ENCODE results near the gene MRPL58. TPM values are rescaled to one million over a fixed set of nuclear protein-coding genes. Genes with fewer than 3 reads are reported as not detected.
"Not testable (repeated sequence)": the region's sequence is repeated elsewhere in the genome, so short reads cannot be mapped to it uniquely, and the experiment has no call there.

The MRPL58 gene
- total RNA-seq, 1 donor from 2014 or later, result 20.9 TPM

- peak within 1 kb of the TSS; percentile 21 to 54 (median 23) for H3K9ac ChIP-seq (ENCODE audit: low read depth in 1 of 3, low read length in 3 of 3)
- peaks cover 4 to 9% (median 7%) of the 10 kb centered on the region in 3 donors for H3K4me1 ChIP-seq (ENCODE audit: control insufficient read depth in 3 of 3, insufficient read depth in 3 of 3, low read length in 3 of 3)
- peaks cover 21 to 38% (median 38%) of the 10 kb centered on the region in 3 donors for H3K27me3 ChIP-seq (ENCODE audit: control insufficient read depth in 3 of 3, insufficient read depth in 3 of 3, low read length in 3 of 3)
- H3K4me3 ChIP-seq (ENCODE audit: low read length in 3 of 3), result peak within 1 kb of the TSS; percentile 48 to 65 (median 52)
- H3K9me3 ChIP-seq (ENCODE audit: control insufficient read depth in 3 of 3, low read length in 3 of 3), result no peaks in the 10 kb centered on the region
- no peaks in the 10 kb centered on the region for H3K36me3 ChIP-seq (ENCODE audit: control insufficient read depth in 3 of 3, insufficient read depth in 3 of 3, low read length in 3 of 3)
- no peak within 1 kb of the TSS for H3K27ac ChIP-seq (ENCODE audit: low read depth, low read length)
Observed at GRCh38 chr17:74972107-74972972, 40.1 kb upstream of the MRPL58 start, which contains the start of gene HID1. Gene HID1, minus strand, starts transcription at chr17:74972759. Its CDS starts 103 bp downstream, at chr17:74972656.

- Histone ChIP-seq H3K4me1 (ENCODE audit: control insufficient read depth in 3 of 3, insufficient read depth in 3 of 3, low read length in 3 of 3) (peaks cover 4 to 9% (median 7%) of the 10 kb centered on the region in 3 donors), H3K9ac (ENCODE audit: low read depth in 1 of 3, low read length in 3 of 3) (no peak overlapping the region), H3K27ac (ENCODE audit: low read depth, low read length) (no peak overlapping the region), H3K36me3 (ENCODE audit: control insufficient read depth in 3 of 3, insufficient read depth in 3 of 3, low read length in 3 of 3) (no peaks in the 10 kb centered on the region), H3K4me3 (ENCODE audit: low read length in 3 of 3) (peak overlapping the region in 2 of 3 donors; percentile 45 to 48), H3K9me3 (ENCODE audit: control insufficient read depth in 3 of 3, low read length in 3 of 3) (no peaks in the 10 kb centered on the region), H3K27me3 (ENCODE audit: control insufficient read depth in 3 of 3, insufficient read depth in 3 of 3, low read length in 3 of 3) (peaks cover 21 to 41% (median 38%) of the 10 kb centered on the region in 3 donors)
Observed at GRCh38 chr17:74972973-74973328, 39.5 kb upstream of the MRPL58 start.

- peaks cover 2 to 9% (median 5%) of the 10 kb centered on the region in 3 donors for H3K4me1 ChIP-seq (ENCODE audit: control insufficient read depth in 3 of 3, insufficient read depth in 3 of 3, low read length in 3 of 3)
- peaks cover 17 to 35% (median 29%) of the 10 kb centered on the region in 3 donors for H3K27me3 ChIP-seq (ENCODE audit: control insufficient read depth in 3 of 3, insufficient read depth in 3 of 3, low read length in 3 of 3)
- no peaks in the 10 kb centered on the region for H3K9me3 ChIP-seq (ENCODE audit: control insufficient read depth in 3 of 3, low read length in 3 of 3)
- H3K9ac ChIP-seq (ENCODE audit: low read depth in 1 of 3, low read length in 3 of 3), result no peak overlapping the region
- no peaks in the 10 kb centered on the region for H3K36me3 ChIP-seq (ENCODE audit: control insufficient read depth in 3 of 3, insufficient read depth in 3 of 3, low read length in 3 of 3)
- H3K4me3 ChIP-seq (ENCODE audit: low read length in 3 of 3), result no peak overlapping the region
- no peak overlapping the region for H3K27ac ChIP-seq (ENCODE audit: low read depth, low read length)
Observed at GRCh38 chr17:74975943-74976342, 36.5 kb upstream of the MRPL58 start.

- Histone ChIP-seq H3K36me3 (ENCODE audit: control insufficient read depth in 3 of 3, insufficient read depth in 3 of 3, low read length in 3 of 3) (no peaks in the 10 kb centered on the region), H3K27ac (ENCODE audit: low read depth, low read length) (no peak overlapping the region), H3K9ac (ENCODE audit: low read depth in 1 of 3, low read length in 3 of 3) (no peak overlapping the region), H3K4me1 (ENCODE audit: control insufficient read depth in 3 of 3, insufficient read depth in 3 of 3, low read length in 3 of 3) (peaks cover 15 to 18% (median 17%) of the 10 kb centered on the region in 3 donors), H3K9me3 (ENCODE audit: control insufficient read depth in 3 of 3, low read length in 3 of 3) (no peaks in the 10 kb centered on the region), H3K27me3 (ENCODE audit: control insufficient read depth in 3 of 3, insufficient read depth in 3 of 3, low read length in 3 of 3) (peaks cover 8 to 41% (median 36%) of the 10 kb centered on the region in 3 donors), H3K4me3 (ENCODE audit: low read length in 3 of 3) (no peak overlapping the region)
Observed at GRCh38 chr17:74977802-74978201, 34.7 kb upstream of the MRPL58 start.

DNA sequence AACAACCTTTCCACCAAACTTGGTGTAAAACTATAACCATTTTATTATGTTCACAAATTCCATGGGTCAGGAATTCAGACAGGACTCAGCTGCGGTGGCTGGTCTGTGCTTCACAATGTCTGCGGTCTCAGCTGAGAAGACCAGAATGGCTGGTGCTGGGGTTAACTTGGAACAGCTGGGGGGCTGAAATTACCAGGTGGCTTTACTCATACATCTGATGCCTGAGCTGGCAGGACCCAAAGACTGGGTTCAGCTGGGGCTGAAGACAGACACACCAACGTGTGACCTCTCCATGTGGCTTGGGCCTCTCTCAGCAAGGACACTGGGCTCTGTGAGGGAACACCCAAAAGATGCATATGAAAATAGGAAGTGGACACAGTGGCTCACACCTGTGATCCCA is 34.2 kb upstream of the MRPL58 start:
- Histone ChIP-seq H3K4me3 (ENCODE audit: low read length in 3 of 3) (no peak overlapping the region), H3K9ac (ENCODE audit: low read depth in 1 of 3, low read length in 3 of 3) (no peak overlapping the region), H3K9me3 (ENCODE audit: control insufficient read depth in 3 of 3, low read length in 3 of 3) (no peaks in the 10 kb centered on the region), H3K27ac (ENCODE audit: low read depth, low read length) (no peak overlapping the region), H3K4me1 (ENCODE audit: control insufficient read depth in 3 of 3, insufficient read depth in 3 of 3, low read length in 3 of 3) (peaks cover 15 to 16% (median 15%) of the 10 kb centered on the region in 3 donors), H3K27me3 (ENCODE audit: control insufficient read depth in 3 of 3, insufficient read depth in 3 of 3, low read length in 3 of 3) (peaks cover 7 to 37% (median 32%) of the 10 kb centered on the region in 3 donors), H3K36me3 (ENCODE audit: control insufficient read depth in 3 of 3, insufficient read depth in 3 of 3, low read length in 3 of 3) (no peaks in the 10 kb centered on the region)

DNA sequence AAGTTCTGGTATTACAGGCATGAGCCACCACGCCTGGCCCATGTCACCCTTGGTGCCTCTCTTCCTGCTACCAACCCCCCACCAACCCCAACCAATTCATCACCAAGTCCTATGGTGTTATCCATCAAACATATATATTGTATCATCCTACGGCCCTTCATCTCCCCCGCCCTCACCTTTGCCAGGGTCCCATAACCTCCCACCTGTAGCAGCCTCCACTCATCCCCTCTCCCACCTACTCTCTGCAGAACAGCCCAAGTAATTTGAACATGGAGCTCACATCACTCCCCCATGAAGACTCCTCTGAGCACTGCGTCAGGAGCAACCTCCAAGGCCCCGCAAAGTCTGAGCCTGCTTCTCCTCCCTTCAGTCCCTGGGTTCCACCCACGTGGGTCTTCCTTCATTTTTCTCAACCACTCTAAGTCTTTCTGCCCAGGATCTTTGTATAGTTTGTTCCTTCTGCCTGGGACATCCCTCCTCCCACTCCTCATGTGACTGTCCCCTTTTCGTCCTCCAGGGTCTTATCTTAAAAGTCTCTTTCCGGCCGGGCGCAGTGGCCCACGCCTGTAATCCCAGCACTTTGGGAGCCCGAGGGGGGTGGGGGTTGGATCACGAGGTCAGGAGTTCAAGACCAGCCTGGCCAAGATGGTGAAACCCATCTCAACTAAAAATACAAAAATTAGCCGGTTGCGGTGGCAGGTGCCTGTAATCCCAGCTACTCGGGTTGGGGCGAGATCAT is 32.9 kb upstream of the MRPL58 start:
- no peak overlapping the region for H3K9ac ChIP-seq (ENCODE audit: low read depth in 1 of 3, low read length in 3 of 3)

GRCh38 chr17:74981318-74981978 is 31.0 kb upstream of the MRPL58 start:
- peak overlapping the region; percentile 65 to 81 (median 81) for H3K4me3 ChIP-seq (ENCODE audit: low read length in 3 of 3)
- peak overlapping the region; percentile 66 for H3K27ac ChIP-seq (ENCODE audit: low read depth, low read length)
- H3K9me3 ChIP-seq (ENCODE audit: control insufficient read depth in 3 of 3, low read length in 3 of 3), result no peaks in the 10 kb centered on the region
- no peaks in the 10 kb centered on the region for H3K36me3 ChIP-seq (ENCODE audit: control insufficient read depth in 3 of 3, insufficient read depth in 3 of 3, low read length in 3 of 3)
- H3K9ac ChIP-seq (ENCODE audit: low read depth in 1 of 3, low read length in 3 of 3), result peak overlapping the region; percentile 64 to 79 (median 74)
- peaks cover 15 to 16% (median 15%) of the 10 kb centered on the region in 3 donors for H3K4me1 ChIP-seq (ENCODE audit: control insufficient read depth in 3 of 3, insufficient read depth in 3 of 3, low read length in 3 of 3)
- peaks cover 0 to 29% (median 22%) of the 10 kb centered on the region in 3 donors for H3K27me3 ChIP-seq (ENCODE audit: control insufficient read depth in 3 of 3, insufficient read depth in 3 of 3, low read length in 3 of 3)

More for the DNA sequence above, 32.9 kb upstream of the MRPL58 start:
- Histone ChIP-seq H3K9me3 (ENCODE audit: control insufficient read depth in 3 of 3, low read length in 3 of 3) (no peaks in the 10 kb centered on the region), H3K4me3 (ENCODE audit: low read length in 3 of 3) (no peak overlapping the region), H3K27ac (ENCODE audit: low read depth, low read length) (no peak overlapping the region), H3K4me1 (ENCODE audit: control insufficient read depth in 3 of 3, insufficient read depth in 3 of 3, low read length in 3 of 3) (peaks cover 15 to 16% (median 15%) of the 10 kb centered on the region in 3 donors), H3K36me3 (ENCODE audit: control insufficient read depth in 3 of 3, insufficient read depth in 3 of 3, low read length in 3 of 3) (no peaks in the 10 kb centered on the region), H3K27me3 (ENCODE audit: control insufficient read depth in 3 of 3, insufficient read depth in 3 of 3, low read length in 3 of 3) (peaks cover under 1 to 28% (median 20%) of the 10 kb centered on the region in 3 donors)

DNA sequence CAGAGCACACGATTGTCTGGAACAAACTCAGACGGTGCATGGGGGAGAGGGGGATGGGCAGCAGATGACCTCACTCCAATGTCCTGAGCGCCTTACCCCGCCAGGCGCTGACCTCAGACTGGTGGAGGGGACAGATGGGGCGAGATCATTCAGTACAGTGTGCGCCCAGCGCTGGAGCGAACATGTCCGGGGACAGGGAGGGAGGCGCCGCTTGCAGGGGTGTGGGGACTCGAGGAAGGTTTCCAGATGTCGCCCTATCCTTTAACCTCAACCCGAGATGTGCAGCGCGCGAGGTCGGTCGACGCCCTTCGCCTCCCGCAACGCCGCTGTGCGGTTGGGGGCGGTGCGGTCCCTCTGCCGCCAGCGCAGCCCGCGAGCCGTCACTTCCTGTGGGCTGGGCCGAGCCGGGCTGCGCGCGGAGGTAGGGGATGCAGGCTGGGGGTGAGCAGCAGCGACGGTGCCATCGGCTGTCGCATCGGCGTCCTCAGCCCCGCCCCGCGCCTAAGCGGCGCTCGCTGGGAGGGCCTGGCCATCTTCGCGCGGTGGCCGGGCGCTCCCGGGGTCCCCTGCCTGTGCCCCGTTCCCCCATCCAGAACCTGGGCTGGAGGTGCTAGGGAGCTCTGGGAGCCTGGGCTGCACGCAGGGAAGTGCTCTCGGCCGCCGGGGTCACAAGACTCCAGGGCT is 30.3 kb upstream of the MRPL58 start:
- H3K27ac ChIP-seq (ENCODE audit: low read depth, low read length), result peak overlapping the region; percentile 66
- peak overlapping the region; percentile 64 to 79 (median 74) for H3K9ac ChIP-seq (ENCODE audit: low read depth in 1 of 3, low read length in 3 of 3)
- H3K4me3 ChIP-seq (ENCODE audit: low read length in 3 of 3), result peak overlapping the region; percentile 65 to 81 (median 81)
- peaks cover 16 to 20% (median 17%) of the 10 kb centered on the region in 3 donors for H3K4me1 ChIP-seq (ENCODE audit: control insufficient read depth in 3 of 3, insufficient read depth in 3 of 3, low read length in 3 of 3)
- H3K27me3 ChIP-seq (ENCODE audit: control insufficient read depth in 3 of 3, insufficient read depth in 3 of 3, low read length in 3 of 3), result peaks cover 0 to 29% (median 24%) of the 10 kb centered on the region in 3 donors
- H3K9me3 ChIP-seq (ENCODE audit: control insufficient read depth in 3 of 3, low read length in 3 of 3), result no peaks in the 10 kb centered on the region
- no peaks in the 10 kb centered on the region for H3K36me3 ChIP-seq (ENCODE audit: control insufficient read depth in 3 of 3, insufficient read depth in 3 of 3, low read length in 3 of 3)

DNA sequence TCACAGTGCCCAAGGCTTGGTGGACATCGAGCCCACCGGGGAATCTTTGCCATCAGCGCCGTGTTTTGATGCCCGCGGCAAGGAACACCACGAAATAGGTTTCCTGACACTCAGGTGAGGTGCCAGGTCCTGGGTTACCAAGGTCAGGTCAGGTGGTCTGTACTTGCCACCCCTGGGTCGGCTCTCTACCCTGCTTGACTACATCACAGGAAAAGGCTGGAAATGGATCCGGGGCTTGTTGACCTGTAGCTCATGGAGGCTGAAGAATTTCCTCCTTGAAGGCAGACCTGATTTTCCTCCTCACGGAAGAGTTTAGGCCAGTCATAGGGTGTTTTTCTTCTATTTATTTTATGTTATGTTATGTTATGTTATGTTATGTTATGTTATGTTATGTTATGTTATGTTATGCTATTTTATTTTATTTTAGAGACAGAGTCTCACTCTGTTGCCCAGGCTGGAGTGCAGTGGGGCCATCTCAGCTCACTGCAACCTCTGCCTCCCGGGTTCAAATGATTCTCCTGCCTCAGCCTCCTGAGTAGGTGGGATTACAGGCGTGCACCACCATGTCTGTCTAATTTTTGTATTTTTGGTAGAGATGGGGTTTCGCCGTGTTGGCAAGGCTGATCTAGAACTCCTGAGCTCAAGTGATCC is 29.7 kb upstream of the MRPL58 start:
- H3K4me3 ChIP-seq (ENCODE audit: low read length in 3 of 3), result peak overlapping the region; percentile 65 to 81 (median 81)
- H3K9me3 ChIP-seq (ENCODE audit: control insufficient read depth in 3 of 3, low read length in 3 of 3); H3K36me3 ChIP-seq (ENCODE audit: control insufficient read depth in 3 of 3, insufficient read depth in 3 of 3, low read length in 3 of 3): not testable (repeated sequence)
- H3K27me3 ChIP-seq (ENCODE audit: control insufficient read depth in 3 of 3, insufficient read depth in 3 of 3, low read length in 3 of 3), result peaks cover 0 to 28% (median 24%) of the 10 kb centered on the region in 3 donors
- peaks cover 18 to 22% (median 18%) of the 10 kb centered on the region in 3 donors for H3K4me1 ChIP-seq (ENCODE audit: control insufficient read depth in 3 of 3, insufficient read depth in 3 of 3, low read length in 3 of 3)
- H3K9ac ChIP-seq (ENCODE audit: low read depth in 1 of 3, low read length in 3 of 3), result peak overlapping the region; percentile 64 to 79 (median 74)
- H3K27ac ChIP-seq (ENCODE audit: low read depth, low read length), result peak overlapping the region; percentile 66

All from skeletal muscle tissue (tissue), 4 donors.